Measurements from ENCODE around the gene BEX4.

DNA sequence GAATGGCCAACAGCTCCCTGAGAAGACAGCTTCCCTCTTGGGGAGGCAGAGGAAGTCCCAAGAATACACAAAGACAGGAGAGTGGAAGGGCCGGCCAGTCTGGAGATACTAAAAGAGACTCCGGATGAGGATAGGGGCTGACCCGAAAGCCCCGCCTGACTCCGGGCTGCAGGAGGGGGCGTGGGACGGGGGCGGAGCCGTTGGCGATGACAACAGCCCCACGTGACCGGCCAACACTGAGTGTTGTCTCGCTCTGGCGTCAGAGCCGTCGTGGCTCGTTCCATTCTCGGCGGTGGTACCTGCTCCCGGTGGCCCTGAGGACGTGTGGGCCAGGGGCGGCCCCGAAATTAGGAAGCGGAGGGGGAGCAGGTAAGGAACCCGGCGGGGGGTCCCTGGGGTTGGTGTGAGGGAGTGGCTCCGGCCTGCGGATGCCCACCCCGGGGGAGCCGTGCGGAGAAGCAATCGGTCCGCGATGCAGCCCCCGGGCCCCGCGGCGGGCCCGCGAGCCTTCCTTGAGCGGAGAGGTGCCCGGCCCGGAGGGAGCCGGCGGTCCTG, at the start of gene BEX4:
- TF ChIP-seq, protein P1, sequence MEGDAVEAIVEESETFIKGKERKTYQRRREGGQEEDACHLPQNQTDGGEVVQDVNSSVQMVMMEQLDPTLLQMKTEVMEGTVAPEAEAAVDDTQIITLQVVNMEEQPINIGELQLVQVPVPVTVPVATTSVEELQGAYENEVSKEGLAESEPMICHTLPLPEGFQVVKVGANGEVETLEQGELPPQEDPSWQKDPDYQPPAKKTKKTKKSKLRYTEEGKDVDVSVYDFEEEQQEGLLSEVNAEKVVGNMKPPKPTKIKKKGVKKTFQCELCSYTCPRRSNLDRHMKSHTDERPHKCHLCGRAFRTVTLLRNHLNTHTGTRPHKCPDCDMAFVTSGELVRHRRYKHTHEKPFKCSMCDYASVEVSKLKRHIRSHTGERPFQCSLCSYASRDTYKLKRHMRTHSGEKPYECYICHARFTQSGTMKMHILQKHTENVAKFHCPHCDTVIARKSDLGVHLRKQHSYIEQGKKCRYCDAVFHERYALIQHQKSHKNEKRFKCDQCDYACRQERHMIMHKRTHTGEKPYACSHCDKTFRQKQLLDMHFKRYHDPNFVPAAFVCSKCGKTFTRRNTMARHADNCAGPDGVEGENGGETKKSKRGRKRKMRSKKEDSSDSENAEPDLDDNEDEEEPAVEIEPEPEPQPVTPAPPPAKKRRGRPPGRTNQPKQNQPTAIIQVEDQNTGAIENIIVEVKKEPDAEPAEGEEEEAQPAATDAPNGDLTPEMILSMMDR (IDR thresholded peaks at IDR 0.05; ENCODE audit: low read length): no peak
- TF ChIP-seq EZH2 (IDR thresholded peaks at IDR 0.05; ENCODE audit: borderline replicate concordance, low read length): no peak
